A673 (cell line): Measurements from ENCODE around the gene KCND2. TPM values are rescaled to one million over a fixed set of nuclear protein-coding genes. Genes with fewer than 3 reads are reported as not detected.

Source experiments
- BruUV-seq: library from RNA; stranded (reverse); fragments of 400-500 nt; replicated peaks from 2 replicates; lab custom pipeline; 2021; lab: Mats Ljungman, UMichigan
- CTCF ChIA-PET: fragments of 300-600 bp; sonication (Branson Sonifier 250); formaldehyde crosslinking; loops from one replicate; lab custom pipeline; 2022; ENCODE audit warnings: antibody characterized with exemption; lab: Charles Lee
- POLR2A ChIA-PET: fragments of 300-600 bp; sonication (Branson Sonifier 250); formaldehyde crosslinking; loops from one replicate; lab custom pipeline; 2022; ENCODE audit warnings: antibody characterized with exemption; ENCODE audit not compliant: low non-redundant PET; lab: Charles Lee
- DNase-seq: peaks from one replicate; pipeline ENCODE4 v3.0.0-alpha.2; 2015; ENCODE audit warnings: low spot score
- H3K27ac ChIP-seq: fragments of 200-600 bp; sonication (generic); 2 replicates; pipeline ENCODE4 v1.5.1; 2016; ENCODE audit warnings: mixed run types, low read depth, mild to moderate bottlenecking, mixed read lengths, antibody characterized with exemption, low read length; ENCODE audit not compliant: poor library complexity, severe bottlenecking
- H3K27me3 ChIP-seq: fragments of 200-600 bp; sonication (generic); replicated peaks from 2 replicates; pipeline ENCODE4 v1.6.1; 2017; ENCODE audit warnings: mixed run types, low read depth, mild to moderate bottlenecking, mixed read lengths, antibody characterized with exemption, low read length; ENCODE audit not compliant: insufficient read depth, poor library complexity
- H3K36me3 ChIP-seq: fragments of 200-600 bp; sonication (generic); 2 replicates; pipeline ENCODE4 v1.6.1; 2016; ENCODE audit warnings: mixed run types, mild to moderate bottlenecking, mixed read lengths, antibody characterized with exemption, low read length; ENCODE audit not compliant: insufficient read depth, poor library complexity, severe bottlenecking
- H3K4me1 ChIP-seq: fragments of 200-600 bp; sonication (generic); 2 replicates; pipeline ENCODE4 v1.6.1; 2017; ENCODE audit warnings: mixed run types, mild to moderate bottlenecking, mixed read lengths, antibody characterized with exemption, low read length; ENCODE audit not compliant: insufficient read depth, poor library complexity, severe bottlenecking
- H3K4me3 ChIP-seq: fragments of 200-600 bp; sonication (generic); 2 replicates; pipeline ENCODE4 v1.5.1; 2016; ENCODE audit warnings: low read depth, mixed run types, mild to moderate bottlenecking, mixed read lengths, low read length; ENCODE audit not compliant: poor library complexity, severe bottlenecking
- H3K9me3 ChIP-seq: fragments of 200-600 bp; sonication (generic); 2 replicates; pipeline ENCODE4 v1.6.1; 2016; ENCODE audit warnings: mixed run types, low read depth, mild to moderate bottlenecking, mixed read lengths, antibody characterized with exemption, low read length; ENCODE audit not compliant: poor library complexity, severe bottlenecking
- EZH2 ChIP-seq: fragments of 200-600 bp; sonication (generic); IDR thresholded peaks from 2 replicates; pipeline ENCODE4 v1.6.1; 2017; ENCODE audit warnings: borderline replicate concordance, low read depth, mild to moderate bottlenecking, mixed read lengths, antibody characterized with exemption, low read length; ENCODE audit not compliant: poor library complexity, severe bottlenecking
- intact Hi-C: fragments of 100-400 bp; cut with micrococcal nuclease; formaldehyde crosslinking; loops from one replicate; pipeline ENCODE4 v1.10.0; 2022; ENCODE audit not compliant: unreplicated experiment
- total RNA-seq: library from RNA; stranded (reverse); gene quantifications from 2 replicates; pipeline ENCODE4 v1.2.3, GENCODE V29; 2021
- TF ChIP-seq, protein P1 (sequence below): fragments of 300-800, 200-600 bp; sonication (generic); conservative IDR thresholded peaks from 2 replicates; pipeline ENCODE4 v1.5.1; 2017; ENCODE audit warnings: low read depth, mild to moderate bottlenecking, antibody characterized with exemption, low read length, moderate library complexity, mixed read lengths

The KCND2 gene
- total RNA-seq, 1 experiment from 2014 or later, result not detected

DNA sequence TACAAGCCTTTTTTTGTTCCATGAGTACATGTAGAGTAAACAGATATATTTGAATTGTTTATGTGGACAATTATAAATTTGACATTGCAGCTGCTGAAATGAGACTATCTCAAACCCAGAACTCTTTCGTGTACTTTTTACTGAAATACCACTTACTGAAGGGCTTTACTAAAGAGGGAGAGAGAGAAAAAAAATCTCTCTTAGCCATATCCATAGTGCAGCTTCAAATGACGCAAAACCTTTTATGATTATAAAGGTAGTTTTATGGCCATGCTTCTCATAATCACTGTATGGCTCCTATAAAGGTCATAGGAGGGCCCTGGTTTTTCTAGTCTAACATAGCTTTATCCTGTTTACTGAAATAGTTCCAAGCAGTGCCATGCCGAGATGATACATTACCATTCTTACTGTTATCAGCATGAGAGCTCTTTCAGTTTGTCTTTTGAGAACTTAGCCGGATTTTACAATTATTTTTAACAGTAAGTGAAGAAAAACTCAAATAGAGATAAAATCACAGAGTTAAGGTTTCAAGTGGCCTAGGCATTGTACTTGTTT is 35.1 kb downstream of the KCND2 start:
- POLR2A ChIA-PET, result no interaction called here
- Histone ChIP-seq H3K9me3 (no peaks in the 10 kb centered on the region), H3K27ac (no peak overlapping the region), H3K36me3 (no peaks in the 10 kb centered on the region), H3K4me3 (no peak overlapping the region), H3K27me3 (no peaks in the 10 kb centered on the region), H3K4me1 (no peaks in the 10 kb centered on the region)
- intact Hi-C loops, result no loop called here
- no TSS peak for BruUV-seq
- no peak for DNase-seq
- CTCF ChIA-PET, result no interaction called here
- TF ChIP-seq EZH2, result no peak
- TF ChIP-seq, protein P1, sequence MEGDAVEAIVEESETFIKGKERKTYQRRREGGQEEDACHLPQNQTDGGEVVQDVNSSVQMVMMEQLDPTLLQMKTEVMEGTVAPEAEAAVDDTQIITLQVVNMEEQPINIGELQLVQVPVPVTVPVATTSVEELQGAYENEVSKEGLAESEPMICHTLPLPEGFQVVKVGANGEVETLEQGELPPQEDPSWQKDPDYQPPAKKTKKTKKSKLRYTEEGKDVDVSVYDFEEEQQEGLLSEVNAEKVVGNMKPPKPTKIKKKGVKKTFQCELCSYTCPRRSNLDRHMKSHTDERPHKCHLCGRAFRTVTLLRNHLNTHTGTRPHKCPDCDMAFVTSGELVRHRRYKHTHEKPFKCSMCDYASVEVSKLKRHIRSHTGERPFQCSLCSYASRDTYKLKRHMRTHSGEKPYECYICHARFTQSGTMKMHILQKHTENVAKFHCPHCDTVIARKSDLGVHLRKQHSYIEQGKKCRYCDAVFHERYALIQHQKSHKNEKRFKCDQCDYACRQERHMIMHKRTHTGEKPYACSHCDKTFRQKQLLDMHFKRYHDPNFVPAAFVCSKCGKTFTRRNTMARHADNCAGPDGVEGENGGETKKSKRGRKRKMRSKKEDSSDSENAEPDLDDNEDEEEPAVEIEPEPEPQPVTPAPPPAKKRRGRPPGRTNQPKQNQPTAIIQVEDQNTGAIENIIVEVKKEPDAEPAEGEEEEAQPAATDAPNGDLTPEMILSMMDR, result no peak

GRCh38 chr7:120311028-120311788 is 38.2 kb downstream of the KCND2 start:
- no peak overlapping the region for H3K27ac ChIP-seq
- intact Hi-C loops, result no loop called here
- no peaks in the 10 kb centered on the region for H3K36me3 ChIP-seq
- DNase-seq, result no peak
- BruUV-seq, result no TSS peak
- no peak overlapping the region for H3K4me3 ChIP-seq
- H3K4me1 ChIP-seq, result no peaks in the 10 kb centered on the region
- ChIA-PET POLR2A (no interaction called here), CTCF (no interaction called here)
- TF ChIP-seq, protein P1, result no peak
- TF ChIP-seq EZH2, result no peak
- no peaks in the 10 kb centered on the region for H3K9me3 ChIP-seq
- H3K27me3 ChIP-seq, result no peaks in the 10 kb centered on the region

- TF ChIP-seq, protein P1, result no peak
- TF ChIP-seq EZH2, result no peak
- Histone ChIP-seq H3K36me3 (no peaks in the 10 kb centered on the region), H3K27me3 (no peaks in the 10 kb centered on the region), H3K9me3 (no peaks in the 10 kb centered on the region), H3K27ac (no peak overlapping the region), H3K4me1 (no peaks in the 10 kb centered on the region), H3K4me3 (no peak overlapping the region)
- ChIA-PET POLR2A (no interaction called here), CTCF (no interaction called here)
- no peak for DNase-seq
- intact Hi-C loops, result no loop called here
- no TSS peak for BruUV-seq
Measured at GRCh38 chr7:120320218-120320961, 47.4 kb downstream of the KCND2 start.
